ENCODE data around the gene GLTP.
"Not testable (repeated sequence)": the region's sequence is repeated elsewhere in the genome, so short reads cannot be mapped to it uniquely, and the experiment has no call there.

GLTP gene

GRCh38 chr12:109871668-109872314 lies 8.6 kb downstream of the GLTP start:
- in situ Hi-C loops (cut with MboI; ENCODE audit: low pct_unique_long_range_greater_than_20kb, low sequenced_read_pairs, unreplicated experiment): no loop called here
- DNase-seq (ENCODE audit: low spot score): no peak
- TF ChIP-seq CTCF (IDR thresholded peaks at IDR 0.05; ENCODE audit: extremely low read depth, insufficient read depth, missing control alignments): no peak

GRCh38 chr12:109870648-109871047 lies 9.7 kb downstream of the GLTP start:
- no peak for TF ChIP-seq CTCF (IDR thresholded peaks at IDR 0.05; ENCODE audit: extremely low read depth, insufficient read depth, missing control alignments)
- in situ Hi-C loops (cut with MboI; ENCODE audit: low pct_unique_long_range_greater_than_20kb, low sequenced_read_pairs, unreplicated experiment): no loop called here
- DNase-seq (ENCODE audit: low spot score): no peak

- in situ Hi-C loops (cut with MboI; ENCODE audit: low pct_unique_long_range_greater_than_20kb, low sequenced_read_pairs, unreplicated experiment): no loop called here
- no peak for TF ChIP-seq CTCF (IDR thresholded peaks at IDR 0.05; ENCODE audit: extremely low read depth, insufficient read depth, missing control alignments)
- DNase-seq (ENCODE audit: low spot score): no peak
Observed at GRCh38 chr12:109868182-109869051, 11.9 kb downstream of the GLTP start.

- in situ Hi-C loops (cut with MboI; ENCODE audit: low pct_unique_long_range_greater_than_20kb, low sequenced_read_pairs, unreplicated experiment): no loop called here
- no peak for TF ChIP-seq CTCF (IDR thresholded peaks at IDR 0.05; ENCODE audit: extremely low read depth, insufficient read depth, missing control alignments)
- no peak for DNase-seq (ENCODE audit: low spot score)
Observed at GRCh38 chr12:109864916-109865315, 15.4 kb downstream of the GLTP start.

GRCh38 chr12:109863847-109864712 lies 16.3 kb downstream of the GLTP start:
- no peak for DNase-seq (ENCODE audit: low spot score)
- TF ChIP-seq CTCF (IDR thresholded peaks at IDR 0.05; ENCODE audit: extremely low read depth, insufficient read depth, missing control alignments): no peak
- in situ Hi-C loops (cut with MboI; ENCODE audit: low pct_unique_long_range_greater_than_20kb, low sequenced_read_pairs, unreplicated experiment): no loop called here

GRCh38 chr12:109862491-109862890 lies 17.9 kb downstream of the GLTP start:
- in situ Hi-C loops (cut with MboI; ENCODE audit: low pct_unique_long_range_greater_than_20kb, low sequenced_read_pairs, unreplicated experiment); DNase-seq (ENCODE audit: low spot score): not testable (repeated sequence)

Data from GM13977 (cell line).